Mucosa of descending colon (tissue), 3 donors: ENCODE data around the gene PITHD1. TPM values are rescaled to one million over a fixed set of nuclear protein-coding genes. Genes with fewer than 3 reads are reported as not detected.
"Not testable (repeated sequence)": the region's sequence is repeated elsewhere in the genome, so short reads cannot be mapped to it uniquely, and the experiment has no call there.

Experiments used
- ATAC-seq: fragments of 200-7000 bp; cut with Tn5 transposase; one replicate; pipeline ENCODE4 v1.9.1; 2020; ENCODE audit warnings: mild to moderate bottlenecking, moderate library complexity
- DNase-seq, 3 donors: peaks; one replicate each; pipeline ENCODE4 v3.0.0-alpha.2; 2020
- H3K36me3 ChIP-seq: fragments of 200-600 bp; one replicate; pipeline ENCODE4 v1.8.0; 2021; ENCODE audit warnings: low read depth, mild to moderate bottlenecking
- H3K4me1 ChIP-seq: fragments of 200-600 bp; one replicate; pipeline ENCODE4 v1.8.0; 2021; ENCODE audit warnings: low read depth, mild to moderate bottlenecking
- H3K4me3 ChIP-seq: fragments of 200-600 bp; one replicate; pipeline ENCODE4 v1.8.0; 2021; ENCODE audit warnings: mild to moderate bottlenecking
- H3K9me3 ChIP-seq: fragments of 200-600 bp; one replicate; pipeline ENCODE4 v1.8.0; 2021; ENCODE audit warnings: mild to moderate bottlenecking
- CTCF ChIP-seq: fragments of 200-600 bp; IDR thresholded peaks from one replicate; pipeline ENCODE4 v1.8.0; 2022; ENCODE audit warnings: antibody characterized with exemption, mild to moderate bottlenecking
- intact Hi-C, 2 donors: fragments of 100-400 bp; cut with DNase I in 1 of 2; cut with micrococcal nuclease in 1 of 2; formaldehyde crosslinking; loops; one replicate each; pipeline versions ENCODE4 v1.11.0 to v1.11.1; 2022; cut with DNase I, micrococcal nuclease
- total RNA-seq, 3 donors: library from RNA; stranded (reverse); fragmentation: NEBNext Ultra II Directional in 2 of 3; extraction: Animal tissue kit (Norgen Biotek cat#: 25700) in 2 of 3; gene quantifications; one replicate each; pipeline versions ENCODE4 v1.2.1 to v1.2.4, GENCODE V29; 2021 to 2023
- donor health status: DM: no; HTN: no; CAD: no; lungs with moderate emphysema.
- donor health status: DM: no; HTN: no; CAD: no.
- donor health status: DM: no; HTN: yes; CAD: no.

PITHD1 gene
- total RNA-seq, 3 donors from 2014 or later = 38.9 to 53.2 (median 39.6) TPM

- Histone ChIP-seq H3K36me3 (no peaks in the 10 kb centered on the region), H3K9me3 (no peaks in the 10 kb centered on the region), H3K4me1 (peaks cover 16% of the 10 kb centered on the region), H3K4me3 (no peak overlapping the region)
- intact Hi-C loops = loop anchor here (5.0 to 10.0 kb wide), 2 partner anchors 140 to 143 kb away; partner anchors contain the start of gene CNR2 (in 1 of the 2)
- no peak for TF ChIP-seq CTCF
- ATAC-seq (no peak), DNase-seq (no peak)
These were observed 3.9 kb upstream of the PITHD1 start for GRCh38 chr1:23774174-23774880.

GRCh38 chr1:23776217-23776616, 2.0 kb upstream of the PITHD1 start:
- Histone ChIP-seq H3K4me1 (peaks cover 27% of the 10 kb centered on the region), H3K36me3 (no peaks in the 10 kb centered on the region), H3K4me3 (no peak overlapping the region), H3K9me3 (no peaks in the 10 kb centered on the region)
- DNase-seq = no peak
- ATAC-seq = no peak
- TF ChIP-seq CTCF = no peak
- intact Hi-C loops = loop anchor here in 1 of 2 donors (10.0 kb wide), 1 partner anchor 139 kb away; the partner anchor contains the start of gene CNR2

- TF ChIP-seq CTCF = no peak
- ATAC-seq = no peak
- Histone ChIP-seq H3K4me3 (no peak overlapping the region), H3K36me3 (no peaks in the 10 kb centered on the region), H3K4me1 (peaks cover 27% of the 10 kb centered on the region), H3K9me3 (no peaks in the 10 kb centered on the region)
- intact Hi-C loops = loop anchor here in 1 of 2 donors (10.0 kb wide), 1 partner anchor 135 kb away; the partner anchor contains the start of gene CNR2
- no peak for DNase-seq
These were observed 1.7 kb downstream of the PITHD1 start for GRCh38 chr1:23779826-23780371.

GRCh38 chr1:23783141-23783540, 4.9 kb downstream of the PITHD1 start:
- DNase-seq, intact Hi-C loops, H3K36me3 ChIP-seq, H3K9me3 ChIP-seq, H3K4me3 ChIP-seq, ATAC-seq: not testable (repeated sequence)
- peaks cover 16% of the 10 kb centered on the region for H3K4me1 ChIP-seq

- Histone ChIP-seq H3K36me3 (peaks cover 5% of the 10 kb centered on the region), H3K4me3 (no peak overlapping the region), H3K4me1 (peaks cover 5% of the 10 kb centered on the region), H3K9me3 (no peaks in the 10 kb centered on the region)
- no peak for DNase-seq
- intact Hi-C loops = no loop called here
- no peak for TF ChIP-seq CTCF
- ATAC-seq = no peak
These were observed 6.6 kb downstream of the PITHD1 start for GRCh38 chr1:23784846-23785245.

GRCh38 chr1:23787701-23788100, 9.5 kb downstream of the PITHD1 start:
- DNase-seq = no peak
- TF ChIP-seq CTCF = no peak
- ATAC-seq = no peak
- H3K9me3 ChIP-seq = no peaks in the 10 kb centered on the region
- peaks cover 15% of the 10 kb centered on the region for H3K4me1 ChIP-seq
- no peak overlapping the region for H3K4me3 ChIP-seq
- intact Hi-C loops = no loop called here
- peaks cover 5% of the 10 kb centered on the region for H3K36me3 ChIP-seq
